BE2C (cell line): ENCODE data around the gene SKOR1.

ENCODE experiments used
- DNase-seq: peaks from one replicate; pipeline ENCODE4 v3.0.0-alpha.2; 2020
- H3K27me3 ChIP-seq: fragments of 250-450 bp; sonication (Bioruptor Pico); 2 replicates; pipeline ENCODE4 v1.5.1; 2020; ENCODE audit warnings: mild to moderate bottlenecking
- H3K36me3 ChIP-seq: fragments of 250-450 bp; sonication (Bioruptor Pico); 2 replicates; pipeline ENCODE4 v1.5.1; 2020; ENCODE audit warnings: mild to moderate bottlenecking
- H3K4me1 ChIP-seq: fragments of 250-450 bp; sonication (Bioruptor Pico); 2 replicates; pipeline ENCODE4 v1.5.1; 2020
- H3K4me3 ChIP-seq: 2 replicates; pipeline ENCODE4 v1.5.1; 2011; ENCODE audit warnings: low read depth, low read length
- H3K9me3 ChIP-seq: fragments of 250-450 bp; sonication (Bioruptor Pico); 2 replicates; pipeline ENCODE4 v1.5.1; 2020
- CTCF ChIP-seq: IDR thresholded peaks from 2 replicates; pipeline ENCODE4 v1.5.1; 2012; ENCODE audit warnings: mild to moderate bottlenecking, low read depth, low read length

SKOR1 gene

DNA sequence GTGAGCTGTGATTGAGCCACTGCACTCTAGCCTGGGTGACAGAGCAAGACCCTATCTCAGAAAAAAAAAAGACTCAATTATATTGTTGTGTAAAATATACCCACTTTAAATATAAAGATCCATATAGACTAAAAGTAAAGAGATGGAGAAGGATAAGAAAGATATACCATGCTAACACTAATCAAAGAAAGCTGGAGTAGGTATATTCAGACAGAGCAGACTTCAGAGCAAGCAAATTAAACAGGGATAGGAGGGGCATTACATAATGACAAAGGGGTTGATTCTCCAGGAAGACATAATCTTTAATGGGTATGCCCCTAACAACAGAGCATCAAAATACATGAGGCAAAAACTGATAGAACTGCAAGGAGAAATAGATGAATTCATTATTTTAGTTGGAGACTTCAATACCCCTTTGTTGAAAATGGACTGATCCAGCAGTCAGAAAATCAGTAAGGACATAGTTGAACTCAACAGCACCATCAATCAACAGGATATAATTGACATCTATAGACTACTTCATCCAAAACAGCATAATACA, 45.6 kb downstream of the SKOR1 start:
- no peak for DNase-seq
- Histone ChIP-seq H3K4me3 (no peak overlapping the region), H3K4me1 (no peaks in the 10 kb centered on the region), H3K9me3 (peaks cover 3% of the 10 kb centered on the region; the same call in 1 of the 2 replicates), H3K36me3 (no peaks in the 10 kb centered on the region), H3K27me3 (no peaks in the 10 kb centered on the region)
- no peak for TF ChIP-seq CTCF

- no peaks in the 10 kb centered on the region for H3K27me3 ChIP-seq
- no peak overlapping the region for H3K4me3 ChIP-seq
- peaks cover 3% of the 10 kb centered on the region; the same call in 1 of the 2 replicates for H3K9me3 ChIP-seq
- no peak for DNase-seq
- no peaks in the 10 kb centered on the region for H3K36me3 ChIP-seq
- no peak for TF ChIP-seq CTCF
- H3K4me1 ChIP-seq, result no peaks in the 10 kb centered on the region
Measured at GRCh38 chr15:67873777-67874176, 48.5 kb downstream of the SKOR1 start.

DNA sequence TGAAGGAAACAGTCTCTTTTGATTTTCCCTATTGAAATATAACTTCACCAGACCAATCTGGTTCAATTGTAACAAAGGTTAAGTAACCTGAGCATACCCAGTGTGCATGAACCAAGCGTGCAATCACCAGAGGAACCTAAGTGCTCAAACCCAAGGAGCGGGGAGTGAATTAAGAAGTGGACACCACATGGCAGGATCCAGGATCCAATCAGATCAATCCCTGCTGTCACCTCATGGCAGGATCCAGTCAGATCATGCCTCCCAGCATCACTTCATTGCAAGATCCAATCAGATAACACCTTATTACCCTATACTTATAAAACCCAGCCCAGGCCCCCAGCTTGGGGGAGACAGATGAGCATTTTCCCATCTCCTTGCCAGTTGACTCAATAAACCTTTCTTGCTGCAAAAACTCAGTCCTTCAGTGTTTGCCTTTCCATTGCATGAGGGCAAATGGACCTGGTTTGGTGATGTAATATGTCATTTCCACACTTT, 53.5 kb downstream of the SKOR1 start:
- Histone ChIP-seq H3K4me3 (no peak overlapping the region), H3K9me3 (no peaks in the 10 kb centered on the region), H3K4me1 (no peaks in the 10 kb centered on the region), H3K27me3 (no peaks in the 10 kb centered on the region), H3K36me3 (no peaks in the 10 kb centered on the region)
- DNase-seq, result no peak
- no peak for TF ChIP-seq CTCF

GRCh38 chr15:67879440-67880129, 54.3 kb downstream of the SKOR1 start:
- Histone ChIP-seq H3K9me3 (no peaks in the 10 kb centered on the region), H3K4me3 (no peak overlapping the region), H3K27me3 (no peaks in the 10 kb centered on the region), H3K36me3 (no peaks in the 10 kb centered on the region), H3K4me1 (no peaks in the 10 kb centered on the region)
- TF ChIP-seq CTCF, result no peak
- no peak for DNase-seq

DNA sequence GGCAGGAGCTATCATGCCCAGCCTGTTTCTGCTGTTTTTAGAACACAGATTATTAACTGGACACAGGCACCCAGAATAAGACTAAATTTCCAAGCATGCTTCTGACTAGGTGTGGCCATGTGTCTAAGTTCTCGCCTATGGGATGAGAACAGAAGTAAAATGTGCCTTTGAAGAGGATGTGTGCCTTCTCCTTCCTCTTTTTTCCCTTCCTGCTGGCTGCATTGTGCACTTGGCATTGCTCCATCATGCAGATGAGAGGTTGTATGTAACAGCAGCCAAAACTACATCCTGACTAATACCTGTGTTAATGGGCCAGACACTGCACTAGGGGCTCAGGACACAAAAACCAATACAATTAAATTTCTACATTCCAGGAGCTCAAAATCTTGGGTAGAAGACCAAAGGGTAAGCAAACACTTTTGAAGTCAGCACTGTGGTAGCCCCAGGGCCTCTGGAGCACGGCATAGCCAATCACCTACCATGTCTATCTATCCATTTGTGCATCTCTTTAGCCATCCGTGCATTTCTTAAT, 55.4 kb downstream of the SKOR1 start:
- Histone ChIP-seq H3K4me3 (no peak overlapping the region), H3K27me3 (no peaks in the 10 kb centered on the region), H3K4me1 (no peaks in the 10 kb centered on the region), H3K36me3 (no peaks in the 10 kb centered on the region), H3K9me3 (no peaks in the 10 kb centered on the region)
- TF ChIP-seq CTCF, result no peak
- DNase-seq, result no peak
